ENCODE data around the gene MFSD6L.

MFSD6L gene

DNA sequence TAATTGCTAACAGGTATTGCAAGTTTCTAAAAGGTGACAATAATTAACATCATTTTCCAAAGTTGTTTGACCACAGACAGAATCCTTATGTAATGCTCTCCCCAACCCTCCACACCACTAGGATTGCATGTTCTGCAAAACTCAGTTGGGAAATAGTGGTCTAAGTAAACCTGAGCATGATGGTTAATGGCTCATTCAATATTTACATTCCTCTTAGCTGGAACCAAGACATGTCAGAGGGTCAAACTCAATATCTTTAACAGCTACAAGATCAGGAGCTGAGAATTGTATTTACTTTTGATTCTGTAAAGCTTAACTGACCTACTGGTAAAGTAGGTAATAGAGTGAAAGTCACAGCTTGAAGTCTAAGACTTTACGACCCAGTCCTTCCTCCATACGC, 10.2 kb downstream of the MFSD6L start:
- DNase-seq (no peak), ATAC-seq (no peak)
- Mint-ChIP-seq H3K27me3 (peaks cover 11% of the 10 kb centered on the region), H3K4me3 (no peak overlapping the region), H3K4me1 (peaks cover 6% of the 10 kb centered on the region), H3K9me3 (peaks cover 0 to 21% of the 10 kb centered on the region in 2 donors), H3K27ac (no peak overlapping the region)

DNA sequence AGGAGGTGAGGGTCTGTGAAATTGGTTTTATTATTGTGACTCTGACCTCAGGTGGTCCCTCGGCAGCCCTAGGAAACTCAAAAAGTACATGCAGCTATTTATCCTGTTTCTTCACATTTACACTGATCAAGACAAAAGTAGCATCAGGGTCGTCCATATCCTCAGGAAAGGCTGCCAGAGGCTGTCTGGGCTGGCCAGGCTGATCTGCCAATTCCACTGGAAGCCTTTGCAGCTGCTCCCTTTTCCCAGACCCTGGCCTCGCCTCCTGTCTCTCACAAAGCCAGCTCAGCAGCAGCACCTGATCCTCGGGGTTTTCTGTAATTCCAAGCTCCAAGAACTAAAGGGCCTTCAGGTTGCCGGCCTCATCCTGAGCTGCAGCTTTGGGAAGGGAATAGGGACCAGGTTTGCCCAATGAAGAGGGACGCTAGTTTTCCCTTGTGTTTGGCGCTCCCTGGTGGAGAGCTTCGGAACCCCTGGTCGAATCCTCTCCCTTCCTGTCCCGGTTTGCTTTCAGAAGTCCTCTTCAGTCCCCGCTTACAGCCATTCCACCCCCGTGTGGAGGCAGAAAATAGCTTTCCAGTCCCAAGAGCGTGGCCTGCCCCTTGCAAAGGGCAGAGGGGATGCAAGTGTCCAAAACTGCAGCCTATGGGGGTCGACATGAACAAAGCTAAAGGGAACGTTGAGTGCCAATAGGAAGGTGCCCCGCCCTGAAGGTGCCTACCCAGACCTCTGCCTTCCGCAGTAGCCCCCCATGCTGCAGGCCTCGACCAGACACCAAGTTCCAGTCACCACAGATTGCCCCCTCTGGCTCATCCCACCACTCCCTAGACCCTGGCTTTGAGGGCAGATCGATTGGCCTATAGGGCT, 13.4 kb downstream of the MFSD6L start:
- no peaks in the 10 kb centered on the region for H3K9me3 Mint-ChIP-seq
- peaks cover 11% of the 10 kb centered on the region for H3K27me3 Mint-ChIP-seq
- peaks cover 19% of the 10 kb centered on the region for H3K4me1 Mint-ChIP-seq
- H3K4me3 Mint-ChIP-seq, result no peak overlapping the region
- peak; percentile 42 to 49 for DNase-seq
- no peak overlapping the region for H3K27ac Mint-ChIP-seq
- ATAC-seq, result no peak

DNA sequence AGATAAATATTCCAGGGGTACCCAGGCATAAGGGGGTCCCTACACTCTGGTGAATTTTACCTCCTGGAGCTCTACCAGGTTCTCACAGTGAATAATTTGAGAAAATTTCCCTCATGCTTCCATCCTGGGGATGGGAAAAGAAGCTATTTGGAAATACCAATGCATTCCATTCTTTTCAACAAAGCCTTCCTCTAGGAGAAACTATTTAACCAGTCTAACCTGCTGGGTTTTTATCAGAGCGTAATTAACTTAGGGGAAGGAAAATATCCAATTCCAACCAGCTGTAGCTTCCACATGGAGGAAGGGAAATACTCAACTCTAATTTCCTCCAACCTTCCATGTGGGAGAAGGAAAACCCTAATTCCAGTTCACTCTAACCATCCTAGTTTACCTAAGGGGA, 17.0 kb downstream of the MFSD6L start:
- ATAC-seq (no peak), DNase-seq (no peak)
- H3K9me3 Mint-ChIP-seq, result peaks cover 0 to 3% of the 10 kb centered on the region in 2 donors
- H3K27me3 Mint-ChIP-seq, result peaks cover under 1% of the 10 kb centered on the region
- H3K4me3 Mint-ChIP-seq, result no peak overlapping the region
- peaks cover 19% of the 10 kb centered on the region for H3K4me1 Mint-ChIP-seq
- H3K27ac Mint-ChIP-seq, result no peak overlapping the region

DNA sequence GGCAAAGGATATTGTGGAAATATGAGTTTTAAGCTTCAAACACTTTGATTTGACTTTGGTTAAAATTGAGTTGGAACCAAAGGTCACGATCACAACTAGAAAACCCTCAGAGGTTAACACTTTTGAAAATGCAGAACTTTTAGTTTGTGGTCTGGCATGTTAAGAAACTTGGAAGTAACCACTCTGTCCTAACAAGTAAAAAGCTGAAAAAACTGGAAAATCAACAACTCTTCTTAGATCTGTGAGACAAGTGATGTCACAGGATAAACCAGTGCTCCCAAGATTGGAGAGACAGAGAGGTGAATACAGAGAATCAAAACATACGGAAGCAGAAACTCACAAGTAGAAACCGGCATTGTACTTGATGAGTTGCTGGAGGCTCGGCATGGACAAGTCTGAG, 17.4 kb downstream of the MFSD6L start:
- ATAC-seq (no peak), DNase-seq (no peak)
- Mint-ChIP-seq H3K4me1 (peaks cover 19% of the 10 kb centered on the region), H3K27me3 (peaks cover 5% of the 10 kb centered on the region), H3K4me3 (no peak overlapping the region), H3K9me3 (peaks cover 0 to 5% of the 10 kb centered on the region in 2 donors), H3K27ac (no peak overlapping the region)

DNA sequence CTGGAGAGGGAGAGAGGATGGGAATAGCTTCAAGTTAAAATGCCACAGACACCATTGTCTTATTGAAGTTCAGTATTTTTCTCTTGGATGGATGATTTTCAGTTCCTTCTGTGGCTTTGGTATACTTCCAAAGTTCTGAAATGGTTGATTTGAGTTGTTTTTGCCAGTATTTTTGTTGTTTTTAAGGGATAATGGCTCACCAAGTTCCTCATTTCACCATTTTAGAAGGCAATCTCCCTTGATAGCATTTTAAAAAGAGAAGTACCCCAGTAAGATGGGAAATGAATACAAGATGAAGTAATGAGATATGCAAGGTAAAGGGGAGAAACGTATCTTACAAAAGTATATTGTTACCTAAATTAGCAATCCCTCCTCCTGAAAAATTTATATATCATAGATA, 22.3 kb downstream of the MFSD6L start:
- no peak overlapping the region for H3K4me3 Mint-ChIP-seq
- H3K9me3 Mint-ChIP-seq, result peaks cover 0 to 5% of the 10 kb centered on the region in 2 donors
- ATAC-seq (no peak), DNase-seq (no peak)
- H3K4me1 Mint-ChIP-seq, result peaks cover 11% of the 10 kb centered on the region
- no peak overlapping the region for H3K27ac Mint-ChIP-seq
- H3K27me3 Mint-ChIP-seq, result peaks cover 23% of the 10 kb centered on the region

DNA sequence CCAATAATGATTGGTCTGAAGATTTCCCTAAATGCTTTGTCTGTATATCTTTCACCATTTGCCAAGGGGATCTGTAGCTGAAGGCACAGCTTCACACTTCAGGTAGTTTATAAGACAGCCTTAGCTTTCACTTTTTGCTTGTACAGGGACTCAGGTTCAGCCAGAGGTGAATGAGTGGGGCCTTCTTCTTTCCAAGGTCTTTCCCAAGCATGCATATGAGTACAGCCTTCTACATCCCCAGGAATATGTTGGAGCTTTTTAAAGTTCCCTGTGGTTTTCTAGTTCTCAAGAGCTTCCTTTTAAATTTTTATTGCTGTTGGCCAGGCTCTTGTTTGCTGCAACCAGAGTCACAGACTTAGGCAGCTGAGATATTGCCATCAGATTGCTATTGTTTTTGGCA, 22.9 kb downstream of the MFSD6L start:
- ATAC-seq, result no peak
- H3K27ac Mint-ChIP-seq, result no peak overlapping the region

DNA sequence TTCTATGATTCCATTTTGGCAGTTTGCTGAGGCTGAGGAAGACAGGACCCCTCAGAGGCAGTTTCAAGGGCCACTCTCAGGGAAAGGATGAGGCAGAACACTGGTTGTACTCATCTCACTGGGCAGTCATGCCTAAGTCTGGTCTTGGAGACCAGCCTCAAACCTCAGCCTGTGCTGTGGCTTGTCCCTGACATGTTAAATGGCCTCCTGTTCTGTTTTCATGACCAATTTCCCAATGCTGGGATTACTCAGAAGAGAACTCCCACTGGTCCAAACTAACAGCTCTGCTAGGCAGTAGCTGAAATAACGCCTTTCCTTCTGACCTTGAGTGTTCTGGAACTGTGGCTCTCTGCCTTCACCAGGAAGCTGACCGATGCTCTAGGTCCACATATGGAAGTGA, 32.4 kb downstream of the MFSD6L start:
- Mint-ChIP-seq H3K27me3 (peaks cover 18% of the 10 kb centered on the region), H3K4me3 (no peak overlapping the region), H3K9me3 (no peaks in the 10 kb centered on the region), H3K4me1 (no peaks in the 10 kb centered on the region), H3K27ac (no peak overlapping the region)
- ATAC-seq (no peak), DNase-seq (no peak)

More for the DNA sequence above, 22.9 kb downstream of the MFSD6L start:
- no peak overlapping the region for H3K4me3 Mint-ChIP-seq
- DNase-seq, result no peak
- H3K9me3 Mint-ChIP-seq, result peaks cover 0 to 5% of the 10 kb centered on the region in 2 donors
- peaks cover 4% of the 10 kb centered on the region for H3K4me1 Mint-ChIP-seq
- peaks cover 23% of the 10 kb centered on the region for H3K27me3 Mint-ChIP-seq

DNA sequence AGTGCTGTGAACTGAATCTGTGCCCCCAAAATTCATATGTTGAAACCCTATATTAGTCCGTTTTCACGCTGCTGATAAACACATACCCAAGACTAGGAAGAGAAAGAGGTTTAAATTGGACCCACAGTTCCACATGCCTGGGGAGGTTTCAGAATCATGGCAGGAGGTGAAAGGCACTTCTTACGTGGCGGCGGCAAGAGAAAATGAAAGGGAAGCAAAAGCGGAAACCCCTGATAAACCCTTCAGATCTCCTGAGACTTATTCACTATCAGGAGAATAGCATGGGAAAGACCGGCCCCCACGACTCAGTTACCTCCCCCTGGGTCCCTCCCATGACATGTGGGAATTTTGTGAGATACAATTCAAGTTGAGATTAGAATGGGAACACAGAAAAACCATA, 37.2 kb downstream of the MFSD6L start:
- Mint-ChIP-seq H3K4me3 (no peak overlapping the region), H3K9me3 (no peaks in the 10 kb centered on the region), H3K27me3 (peaks cover 25% of the 10 kb centered on the region), H3K27ac (no peak overlapping the region), H3K4me1 (no peaks in the 10 kb centered on the region)
- DNase-seq (no peak), ATAC-seq (no peak)

DNA sequence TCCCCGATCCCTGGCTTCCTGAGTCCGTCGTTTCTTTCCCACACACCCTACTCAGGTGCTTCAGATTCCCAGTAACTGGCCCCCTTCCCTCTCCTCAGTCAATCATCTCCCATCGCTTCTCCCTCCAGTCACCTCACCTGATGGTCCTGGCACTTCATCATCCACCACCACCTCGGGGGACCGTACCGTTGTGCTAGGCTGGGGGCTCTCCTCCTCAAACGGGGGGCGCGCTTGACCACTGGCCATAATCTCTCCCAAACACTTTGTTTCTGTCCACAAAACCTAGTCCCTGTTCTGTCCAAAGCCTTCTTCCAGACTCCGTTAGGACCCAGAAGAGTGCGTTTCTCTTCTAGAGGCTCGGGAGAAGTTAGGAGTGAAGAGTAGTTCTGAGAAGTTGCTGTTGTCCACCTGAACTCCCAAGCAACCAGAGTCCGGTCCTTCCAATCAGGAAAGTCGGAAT, 41.0 kb downstream of the MFSD6L start, which contains the start of gene SPDYE4:
SPDYE4 (minus strand) TSS at position 410 of the 460 bp plus-strand sequence; CDS start at position 246, 164 bp downstream.
- no peaks in the 10 kb centered on the region for H3K4me1 Mint-ChIP-seq
- no peak within 1 kb of the TSS for H3K27ac Mint-ChIP-seq
- DNase-seq, result no peak
- no peaks in the 10 kb centered on the region for H3K9me3 Mint-ChIP-seq
- no peak within 1 kb of the TSS for H3K4me3 Mint-ChIP-seq
- ATAC-seq, result no peak
- H3K27me3 Mint-ChIP-seq, result peaks cover 48% of the 10 kb centered on the region

DNA sequence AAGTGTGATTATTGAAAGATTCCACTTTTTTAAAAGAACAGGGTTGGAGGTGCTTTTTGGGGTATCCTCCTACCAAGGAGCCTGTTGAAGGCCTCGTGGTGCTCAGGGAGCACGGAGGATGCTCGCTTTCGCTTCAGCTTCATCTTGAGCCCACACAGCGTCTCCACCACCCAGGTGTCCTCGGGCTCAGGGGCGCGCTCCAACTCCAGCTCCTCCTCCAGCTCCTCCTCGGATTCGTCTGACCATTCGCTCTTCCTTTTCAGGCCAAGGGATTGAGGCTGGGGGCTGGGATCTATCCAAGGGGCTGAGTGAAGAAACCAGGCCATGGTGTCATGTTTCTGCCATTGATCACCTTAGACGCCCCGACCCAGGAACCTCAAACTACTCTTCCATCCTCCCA, 42.0 kb downstream of the MFSD6L start:
- H3K9me3 Mint-ChIP-seq, result no peaks in the 10 kb centered on the region
- DNase-seq (no peak), ATAC-seq (no peak)
- H3K4me3 Mint-ChIP-seq, result no peak overlapping the region
- H3K27ac Mint-ChIP-seq, result no peak overlapping the region
- H3K27me3 Mint-ChIP-seq, result peaks cover 48% of the 10 kb centered on the region
- no peaks in the 10 kb centered on the region for H3K4me1 Mint-ChIP-seq

DNA sequence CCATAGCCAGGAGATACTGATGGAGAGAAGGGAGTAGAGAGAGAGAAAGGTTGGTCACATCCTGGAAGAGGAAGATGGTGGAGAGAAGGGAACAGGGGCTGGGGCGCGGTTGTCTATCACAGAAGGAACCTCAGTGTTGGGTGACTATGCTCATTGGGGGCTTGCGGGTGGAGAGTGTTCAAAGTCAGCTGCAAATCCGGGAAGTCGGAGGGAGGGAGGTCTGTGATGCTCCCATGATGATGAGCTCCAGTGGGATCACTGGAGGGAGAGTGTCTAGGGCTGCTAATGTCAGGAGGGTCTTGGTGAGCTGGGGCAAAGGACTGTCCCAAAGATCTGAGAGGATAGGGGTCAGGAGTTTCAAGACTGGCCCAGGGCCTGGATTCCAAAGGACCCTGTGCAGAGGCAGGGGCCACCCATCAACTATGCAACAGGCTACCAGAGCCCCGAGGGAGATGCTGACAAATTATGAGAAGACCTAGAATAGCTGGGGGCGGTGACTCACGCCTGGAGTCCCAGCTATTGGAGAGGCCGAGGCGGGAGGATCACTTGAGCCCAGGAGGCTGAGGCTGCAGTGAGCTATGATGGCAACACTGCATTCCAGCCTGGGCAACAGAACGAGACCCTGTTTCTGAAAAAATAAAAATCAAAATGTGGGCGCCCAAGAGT, 43.4 kb downstream of the MFSD6L start:
- no peak for ATAC-seq
- Mint-ChIP-seq H3K27me3 (peaks cover 40% of the 10 kb centered on the region), H3K9me3 (no peaks in the 10 kb centered on the region), H3K4me3 (no peak overlapping the region), H3K4me1 (no peaks in the 10 kb centered on the region), H3K27ac (peak overlapping the region in 1 of 2 donors; percentile 23)
- DNase-seq, result no peak

DNA sequence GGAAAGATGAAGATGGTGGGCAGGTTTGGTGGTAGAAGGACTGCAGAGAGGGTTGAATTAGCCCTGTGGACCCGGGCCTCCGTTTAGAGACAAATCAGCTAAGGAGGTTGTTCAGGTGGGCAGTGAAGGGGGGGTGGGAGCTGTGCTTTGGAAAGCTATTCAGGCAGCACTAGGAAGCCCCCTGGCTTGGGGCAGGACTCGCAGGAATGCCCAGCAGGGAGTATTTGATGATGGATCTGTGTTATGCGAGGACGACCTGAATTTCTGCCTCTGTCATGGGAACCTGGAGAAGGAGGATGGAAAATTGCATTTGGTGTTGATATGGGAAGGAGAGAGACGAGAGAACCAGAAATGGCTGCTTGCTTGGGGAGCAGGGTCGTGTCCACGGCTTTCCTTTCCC, 44.3 kb downstream of the MFSD6L start:
- H3K4me3 Mint-ChIP-seq, result no peak overlapping the region
- no peak overlapping the region for H3K27ac Mint-ChIP-seq
- ATAC-seq (no peak), DNase-seq (no peak)
- H3K27me3 Mint-ChIP-seq, result peaks cover 37% of the 10 kb centered on the region
- H3K9me3 Mint-ChIP-seq, result no peaks in the 10 kb centered on the region
- no peaks in the 10 kb centered on the region for H3K4me1 Mint-ChIP-seq

DNA sequence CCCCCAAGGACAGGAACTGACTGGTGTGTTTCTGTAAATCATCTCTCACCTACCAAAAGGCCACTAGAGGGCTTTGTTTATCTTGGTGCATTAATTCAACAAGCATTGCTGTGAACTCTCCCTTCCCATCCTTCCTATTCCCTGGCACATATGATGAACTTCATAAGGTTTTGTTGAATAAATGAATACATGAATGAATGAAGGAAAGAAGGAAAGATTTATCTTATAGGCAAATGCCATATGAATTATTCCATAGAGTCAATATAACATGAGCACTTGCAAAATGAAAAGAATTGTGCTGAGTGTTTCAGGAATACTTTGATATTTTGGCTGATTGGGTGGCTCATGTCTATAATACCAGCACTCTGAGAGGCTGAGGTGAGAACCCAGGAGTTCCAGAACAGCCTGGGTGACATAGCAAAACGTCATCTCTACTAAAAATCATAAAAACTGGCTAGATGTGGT, 45.2 kb downstream of the MFSD6L start:
- Mint-ChIP-seq H3K27ac (no peak overlapping the region), H3K27me3 (peaks cover 37% of the 10 kb centered on the region), H3K4me1 (no peaks in the 10 kb centered on the region), H3K9me3 (no peaks in the 10 kb centered on the region), H3K4me3 (no peak overlapping the region)
- ATAC-seq, result no peak
- DNase-seq, result no peak

DNA sequence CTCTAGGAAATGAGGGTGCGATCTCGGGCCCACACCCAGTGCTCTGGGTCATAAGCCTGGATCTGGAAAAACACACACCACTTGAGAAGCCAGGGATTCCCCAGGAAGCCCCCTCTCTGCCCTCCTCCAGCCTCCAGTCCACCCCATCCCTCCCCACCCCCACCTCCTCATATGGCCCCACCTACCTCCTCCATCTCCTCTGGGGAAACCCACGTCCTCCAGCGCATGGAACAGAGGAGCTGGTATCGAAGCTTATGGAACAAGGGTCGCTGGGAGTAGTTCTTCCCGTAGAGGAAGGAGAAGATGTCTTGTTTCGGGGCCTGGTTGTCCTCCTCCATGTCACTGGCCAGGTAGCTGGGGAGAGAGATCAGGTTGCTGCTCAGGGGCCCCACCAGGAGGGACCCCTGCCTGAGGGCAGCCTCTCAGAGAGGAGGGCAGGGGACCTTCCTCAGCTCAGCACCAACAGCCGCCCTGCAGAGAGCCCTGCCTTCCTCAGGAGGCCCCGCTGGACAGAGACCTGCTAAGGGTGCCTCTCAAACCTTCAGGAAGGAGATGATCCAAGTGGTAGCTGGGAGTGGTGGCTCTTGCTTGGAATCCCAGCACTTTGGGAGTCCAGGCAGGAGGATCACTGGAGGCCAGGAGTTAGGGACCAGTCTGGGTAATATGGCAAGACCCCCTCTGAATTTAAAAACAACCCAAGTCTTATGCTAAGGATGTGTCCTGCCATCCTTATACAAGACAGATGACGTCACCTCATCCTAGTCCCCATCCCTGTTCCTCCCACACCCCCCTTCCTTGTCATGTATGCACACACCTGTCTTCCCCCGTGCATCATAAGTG, 45.8 kb downstream of the MFSD6L start:
- H3K4me1 Mint-ChIP-seq, result no peaks in the 10 kb centered on the region
- no peak overlapping the region for H3K4me3 Mint-ChIP-seq
- H3K9me3 Mint-ChIP-seq, result no peaks in the 10 kb centered on the region
- peaks cover 35% of the 10 kb centered on the region for H3K27me3 Mint-ChIP-seq
- ATAC-seq (no peak), DNase-seq (no peak)
- no peak overlapping the region for H3K27ac Mint-ChIP-seq

DNA sequence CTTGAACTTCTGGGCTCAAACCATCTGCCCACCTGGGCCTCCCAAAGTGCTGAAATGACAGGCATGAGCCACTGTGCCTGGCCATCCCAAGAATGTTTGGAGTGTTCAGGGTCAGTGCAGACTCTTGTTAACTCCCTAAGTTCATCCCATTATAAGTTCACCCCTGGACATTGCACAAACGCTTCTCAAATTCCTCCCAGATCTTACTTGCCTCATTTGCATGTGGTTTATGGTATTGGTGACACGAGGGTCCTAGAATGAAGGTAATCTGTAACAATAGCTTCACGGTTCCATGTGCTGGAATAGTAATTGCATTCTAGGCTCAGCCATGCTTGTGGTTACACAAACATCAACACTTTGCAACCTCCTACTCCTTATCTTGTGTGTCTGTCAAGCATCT, 49.5 kb downstream of the MFSD6L start:
- Mint-ChIP-seq H3K27me3 (peaks cover 4% of the 10 kb centered on the region), H3K4me3 (no peak overlapping the region), H3K4me1 (peaks cover 16% of the 10 kb centered on the region), H3K9me3 (peaks cover 4 to 8% of the 10 kb centered on the region in 2 donors), H3K27ac (no peak overlapping the region)
- ATAC-seq, result no peak
- no peak for DNase-seq

Data from stimulated activated naive CD8-positive, alpha-beta T cell treated with anti-CD3 and anti-CD28 coated beads, Interleukin-15, amount 100 ng/mL, for 72 hours (primary cell).